ENCODE measurements around the gene CALN1.

The CALN1 gene

GRCh38 chr7:72413290-72413689 is 1.2 kb upstream of the CALN1 start:
- H3K9ac ChIP-seq, result no peak overlapping the region
- H3K4me3 ChIP-seq (ENCODE audit: low read depth, low read length), result no peak overlapping the region
- no peak for TF ChIP-seq CTCF (IDR thresholded peaks at IDR 0.05)
- no peaks in the 10 kb centered on the region for H3K9me3 ChIP-seq (ENCODE audit: control insufficient read depth, low read length)
- no peaks in the 10 kb centered on the region for H3K36me3 ChIP-seq (ENCODE audit: control insufficient read depth, insufficient read depth, low read length)
- H2AFZ ChIP-seq, result no peak overlapping the region
- H3K27ac ChIP-seq, result no peak overlapping the region
- H3K79me2 ChIP-seq, result no peaks in the 10 kb centered on the region
- H3K4me2 ChIP-seq (ENCODE audit: low read length), result no peak overlapping the region
- H3K27me3 ChIP-seq (ENCODE audit: control insufficient read depth, insufficient read depth, low read length), result no peaks in the 10 kb centered on the region
- H3K4me1 ChIP-seq, result no peaks in the 10 kb centered on the region

- H3K27me3 ChIP-seq (ENCODE audit: control insufficient read depth, insufficient read depth, low read length), result no peaks in the 10 kb centered on the region
- no peak overlapping the region for H3K9ac ChIP-seq
- no peak overlapping the region for H3K27ac ChIP-seq
- H2AFZ ChIP-seq, result no peak overlapping the region
- H3K4me2 ChIP-seq (ENCODE audit: low read length), result no peak overlapping the region
- no peaks in the 10 kb centered on the region for H3K79me2 ChIP-seq
- no peak overlapping the region for H3K4me3 ChIP-seq (ENCODE audit: low read depth, low read length)
- no peaks in the 10 kb centered on the region for H3K36me3 ChIP-seq (ENCODE audit: control insufficient read depth, insufficient read depth, low read length)
- H3K4me1 ChIP-seq, result no peaks in the 10 kb centered on the region
- no peaks in the 10 kb centered on the region for H3K9me3 ChIP-seq (ENCODE audit: control insufficient read depth, low read length)
- no peak for TF ChIP-seq CTCF (IDR thresholded peaks at IDR 0.05)
Measured at GRCh38 chr7:72411419-72411818, 719 bp downstream of the CALN1 start.

- no peaks in the 10 kb centered on the region for H3K79me2 ChIP-seq
- no peaks in the 10 kb centered on the region for H3K36me3 ChIP-seq (ENCODE audit: control insufficient read depth, insufficient read depth, low read length)
- no peaks in the 10 kb centered on the region for H3K9me3 ChIP-seq (ENCODE audit: control insufficient read depth, low read length)
- H3K4me2 ChIP-seq (ENCODE audit: low read length), result no peak overlapping the region
- no peak overlapping the region for H3K27ac ChIP-seq
- H3K4me1 ChIP-seq, result no peaks in the 10 kb centered on the region
- H3K27me3 ChIP-seq (ENCODE audit: control insufficient read depth, insufficient read depth, low read length), result no peaks in the 10 kb centered on the region
- no peak overlapping the region for H3K9ac ChIP-seq
- no peak overlapping the region for H3K4me3 ChIP-seq (ENCODE audit: low read depth, low read length)
- no peak overlapping the region for H2AFZ ChIP-seq
- no peak for TF ChIP-seq CTCF (IDR thresholded peaks at IDR 0.05)
Measured at GRCh38 chr7:72409638-72410015, 2.5 kb downstream of the CALN1 start.

- Histone ChIP-seq H3K9me3 (ENCODE audit: control insufficient read depth, low read length) (no peaks in the 10 kb centered on the region), H3K4me2 (ENCODE audit: low read length) (no peak overlapping the region), H3K27ac (no peak overlapping the region), H3K36me3 (ENCODE audit: control insufficient read depth, insufficient read depth, low read length) (no peaks in the 10 kb centered on the region), H3K27me3 (ENCODE audit: control insufficient read depth, insufficient read depth, low read length) (no peaks in the 10 kb centered on the region), H3K4me1 (no peaks in the 10 kb centered on the region), H3K9ac (no peak overlapping the region), H2AFZ (no peak overlapping the region), H3K4me3 (ENCODE audit: low read depth, low read length) (no peak overlapping the region), H3K79me2 (no peaks in the 10 kb centered on the region)
- TF ChIP-seq CTCF (IDR thresholded peaks at IDR 0.05), result no peak
Measured at GRCh38 chr7:72408966-72409637, 3.0 kb downstream of the CALN1 start.

- H3K27me3 ChIP-seq (ENCODE audit: control insufficient read depth, insufficient read depth, low read length), result no peaks in the 10 kb centered on the region
- no peak overlapping the region for H3K4me3 ChIP-seq (ENCODE audit: low read depth, low read length)
- H3K9me3 ChIP-seq (ENCODE audit: control insufficient read depth, low read length), result no peaks in the 10 kb centered on the region
- H3K36me3 ChIP-seq (ENCODE audit: control insufficient read depth, insufficient read depth, low read length), result no peaks in the 10 kb centered on the region
- no peak overlapping the region for H3K27ac ChIP-seq
- H3K4me2 ChIP-seq (ENCODE audit: low read length), result no peak overlapping the region
- no peak for TF ChIP-seq CTCF (IDR thresholded peaks at IDR 0.05)
- no peak overlapping the region for H2AFZ ChIP-seq
- H3K79me2 ChIP-seq, result no peaks in the 10 kb centered on the region
- no peaks in the 10 kb centered on the region for H3K4me1 ChIP-seq
- no peak overlapping the region for H3K9ac ChIP-seq
Measured at GRCh38 chr7:72406820-72407403, 5.2 kb downstream of the CALN1 start.

Measured in parathyroid adenoma (tissue), 2 donors.